ENCODE measurements around the gene MRPL2.

The MRPL2 gene

DNA sequence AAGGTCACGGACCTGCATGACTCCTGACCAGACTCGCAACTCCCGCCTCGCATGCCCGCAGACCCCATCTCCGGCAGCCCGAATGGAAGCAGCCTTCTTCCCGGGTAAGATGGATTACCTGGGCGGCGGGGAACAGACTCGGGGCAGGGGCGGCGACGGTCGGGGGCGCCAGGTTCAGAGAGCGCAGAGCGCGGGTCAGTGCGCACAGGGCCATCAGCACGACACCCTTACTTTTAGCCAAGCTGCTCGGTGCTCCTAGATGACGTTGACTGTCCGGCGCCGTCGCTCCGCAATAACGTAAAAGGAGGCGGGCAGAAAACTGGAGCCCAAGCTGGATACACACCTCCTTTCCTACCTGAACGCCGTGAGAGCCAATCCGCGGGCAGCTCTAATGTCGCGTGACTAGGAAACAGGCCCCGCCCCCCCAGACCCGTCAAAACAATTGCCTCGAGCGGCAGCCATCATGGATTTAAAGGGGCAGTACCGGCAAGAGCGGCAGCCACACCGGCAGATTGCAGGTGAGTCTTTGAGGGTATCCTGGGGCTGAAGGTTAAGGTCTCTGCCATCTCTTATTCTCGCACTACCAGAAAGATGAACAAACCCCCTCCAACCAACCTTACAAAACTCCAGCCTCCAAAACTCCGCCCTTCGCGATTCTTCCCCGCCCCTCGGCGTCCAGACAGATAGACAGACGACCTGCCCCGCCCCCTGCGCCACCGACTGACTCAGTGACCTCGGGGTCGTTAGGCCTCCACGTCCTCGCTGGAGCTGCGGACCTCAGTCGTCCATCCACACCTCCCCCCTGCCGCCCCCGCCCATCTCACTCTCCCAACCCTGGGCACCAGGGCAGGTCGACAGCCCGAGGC is at the start of gene MRPL2, which contains the start of gene KLC4:
Gene MRPL2, minus strand, starts transcription at position 267 of the 866 bp plus-strand sequence. Its CDS starts 53 bp downstream, at position 214.
Gene KLC4, plus strand, starts transcription at position 464 of the 866 bp plus-strand sequence. CDS start 1,705 bp downstream, outside the sequence.
- DNase-seq, result peak; percentile 100

DNA sequence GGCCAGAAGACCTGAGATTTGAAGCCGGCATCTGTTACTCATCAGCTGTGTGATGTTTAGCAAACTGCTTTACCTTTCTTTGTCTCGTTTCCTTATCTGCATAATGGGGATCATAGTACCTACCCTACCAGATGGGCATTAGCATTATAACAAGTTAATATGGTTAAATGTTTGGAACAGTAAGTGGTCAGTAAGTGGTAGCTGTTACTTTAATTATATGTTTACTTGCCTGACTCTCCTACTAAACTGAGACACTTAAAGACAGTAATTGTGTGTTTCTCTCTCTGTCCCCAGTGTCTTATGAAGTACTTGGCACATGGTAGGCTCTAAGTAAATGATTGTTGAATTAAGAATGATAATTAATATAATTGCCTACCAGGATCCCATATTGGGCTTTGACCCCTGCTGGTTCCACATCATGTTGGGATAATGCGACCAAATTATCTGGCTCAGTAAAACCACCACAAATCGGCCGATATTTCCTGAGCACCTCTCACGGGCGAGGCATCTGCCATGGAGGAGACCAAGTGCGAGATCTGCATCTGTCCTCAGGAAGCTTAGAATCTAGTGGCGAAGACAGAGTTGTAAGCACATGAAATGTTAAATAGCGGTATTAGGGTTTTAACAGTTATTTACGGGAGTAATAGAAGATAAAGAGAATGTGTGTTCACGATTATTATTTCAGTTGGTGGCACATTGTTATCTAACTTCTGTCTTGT is 48.3 kb upstream of the MRPL2 start:
- DNase-seq, result no peak

DNA sequence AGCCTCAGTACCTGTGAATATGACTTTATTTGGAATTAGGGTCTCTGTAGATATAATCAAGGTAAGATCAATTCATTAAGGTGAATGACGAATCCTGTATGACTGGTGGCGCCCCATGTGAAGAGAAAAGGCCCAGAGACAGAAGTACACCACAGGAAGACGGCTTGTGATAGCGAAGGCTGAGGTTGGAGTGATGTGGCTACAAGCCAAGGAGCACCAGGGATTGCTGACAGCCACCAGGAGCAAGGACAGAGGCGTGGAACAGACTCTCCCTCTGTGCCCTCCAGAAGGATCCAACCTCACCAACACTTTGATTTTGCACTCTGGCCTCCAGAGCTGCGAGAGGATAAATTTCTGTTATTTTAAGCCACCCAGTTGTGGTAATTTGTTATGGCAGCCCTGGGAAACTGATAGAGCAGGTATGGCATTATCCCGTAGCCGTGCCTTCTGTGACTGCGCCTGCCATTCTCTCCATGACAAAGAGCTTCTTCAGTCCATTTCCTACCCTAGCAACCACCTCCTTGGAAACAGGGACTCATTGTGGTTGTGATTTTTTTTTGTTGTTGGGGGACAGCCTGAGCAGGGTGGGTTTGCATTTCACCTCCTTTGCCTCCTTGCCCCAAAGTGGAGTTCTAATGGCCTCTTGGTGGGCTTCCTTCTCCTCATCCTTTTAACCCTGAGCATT is 46.4 kb upstream of the MRPL2 start:
- DNase-seq, result no peak

DNA sequence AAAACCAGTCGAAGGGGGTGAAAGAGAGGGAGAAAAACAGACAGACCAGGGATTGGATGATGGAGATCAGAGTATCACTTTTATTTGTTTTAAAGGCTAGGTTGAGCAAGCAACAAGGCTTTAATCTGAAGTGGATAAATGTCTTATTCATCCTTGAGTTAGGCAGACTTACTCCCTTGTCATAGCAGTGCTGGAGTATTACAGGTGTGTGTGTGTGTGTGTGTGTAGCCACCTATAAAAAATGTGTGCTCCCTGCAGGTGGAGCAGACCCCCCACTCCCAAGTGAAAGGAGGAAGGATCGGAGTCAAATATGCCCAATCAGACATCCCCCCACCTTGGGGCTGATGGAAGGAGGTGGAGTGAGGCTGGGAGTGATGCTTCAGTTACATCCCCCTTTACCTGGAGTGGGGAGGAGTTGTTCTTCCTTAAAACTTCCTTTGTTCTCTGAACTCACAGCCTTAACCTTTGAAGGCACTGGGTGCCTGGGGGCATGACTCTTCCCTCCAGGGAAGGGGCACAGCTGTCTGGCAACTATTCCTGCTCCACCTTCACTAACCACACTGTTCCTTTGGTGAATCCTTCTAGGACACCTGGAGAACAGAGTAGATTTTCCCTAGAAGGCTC is 44.1 kb upstream of the MRPL2 start:
- no peak for DNase-seq

DNA sequence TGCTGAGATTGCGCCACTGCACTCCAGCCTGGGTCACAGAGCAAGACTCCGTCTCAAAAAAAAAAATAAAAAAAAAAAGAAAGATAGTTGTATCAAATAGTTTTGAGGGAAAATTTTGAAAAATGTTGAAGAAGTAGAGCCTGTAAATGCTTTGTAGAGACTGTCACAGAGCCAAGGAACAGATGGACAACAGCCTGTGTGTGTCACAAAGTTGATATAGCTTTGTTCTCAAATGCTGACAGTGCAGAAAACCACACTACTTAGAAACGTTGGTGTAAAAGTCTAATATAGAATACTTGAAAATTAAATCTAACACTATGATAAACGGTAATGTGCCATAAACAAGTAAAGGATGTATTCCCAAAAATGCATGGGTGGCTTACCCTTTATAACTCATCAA is 42.3 kb upstream of the MRPL2 start:
- no peak for DNase-seq

DNA sequence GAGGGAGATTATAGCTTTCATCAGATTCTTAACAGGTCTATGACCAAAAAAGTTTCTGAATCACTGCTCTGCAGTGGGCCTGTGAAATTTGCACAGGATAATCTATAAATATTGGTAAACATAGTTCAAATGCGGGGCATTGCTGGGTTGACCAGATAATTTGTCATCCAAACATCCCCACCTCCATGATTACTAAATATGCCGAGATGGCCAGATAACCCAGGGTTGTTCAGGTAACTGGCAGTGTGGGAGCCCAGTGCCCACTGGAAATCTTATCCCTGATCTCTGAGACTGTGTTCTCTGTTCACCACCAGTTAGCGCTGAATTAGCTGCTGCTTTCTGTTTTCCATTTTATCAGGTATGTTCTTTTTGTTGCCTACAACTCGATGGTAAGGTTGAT is 38.3 kb upstream of the MRPL2 start:
- DNase-seq, result no peak

DNA sequence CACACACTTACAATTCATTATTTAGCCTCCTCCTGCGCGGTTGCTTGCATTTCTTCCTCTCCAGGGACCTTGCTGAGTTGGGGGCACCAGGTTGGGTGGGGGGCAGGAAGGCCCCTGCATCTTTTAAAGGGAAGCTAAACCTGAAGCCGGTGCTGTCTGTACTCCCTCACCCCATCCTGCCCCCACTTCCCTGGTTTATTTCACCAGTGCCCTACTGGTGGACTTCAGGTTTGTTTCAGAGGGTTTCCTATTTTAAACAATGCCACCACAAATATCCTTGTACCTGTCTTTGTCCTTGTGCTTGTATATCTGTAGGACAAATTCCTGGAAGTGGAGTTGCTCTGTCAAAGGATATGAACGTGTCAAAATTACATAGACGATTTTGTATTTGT is 37.9 kb upstream of the MRPL2 start:
- DNase-seq, result no peak

DNA sequence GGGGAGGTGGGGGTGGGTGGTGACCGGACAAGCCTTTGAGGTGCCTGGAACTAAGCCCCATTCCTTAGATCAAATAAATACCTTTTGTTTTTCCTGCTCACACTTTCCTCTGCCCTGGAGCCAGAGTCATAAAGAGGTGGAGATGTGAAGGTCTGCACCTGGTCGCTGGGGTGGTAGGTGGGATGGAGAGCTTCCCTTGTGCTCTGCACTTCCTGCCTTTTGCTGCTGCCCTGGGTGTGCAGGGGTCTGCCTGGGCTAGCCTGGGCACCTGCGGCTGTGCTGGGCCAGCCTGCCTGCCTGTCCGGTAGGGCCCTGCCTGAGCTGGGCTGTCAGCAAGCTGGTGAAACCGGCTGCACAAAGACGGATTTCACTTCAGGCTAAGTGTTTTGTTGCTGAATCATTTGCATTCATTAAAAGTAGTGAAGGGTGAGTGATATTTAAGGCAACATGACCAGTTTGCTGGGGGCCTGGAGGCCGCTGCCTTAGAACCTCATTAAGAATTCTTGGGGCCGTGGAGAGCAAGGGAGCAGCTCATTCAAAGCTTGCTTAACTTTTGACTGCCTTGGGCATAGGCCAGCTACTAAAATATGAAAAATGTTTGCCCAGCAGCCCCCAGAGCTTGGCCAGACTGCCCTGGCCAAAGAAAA is 37.3 kb upstream of the MRPL2 start:
- no peak for DNase-seq

DNA sequence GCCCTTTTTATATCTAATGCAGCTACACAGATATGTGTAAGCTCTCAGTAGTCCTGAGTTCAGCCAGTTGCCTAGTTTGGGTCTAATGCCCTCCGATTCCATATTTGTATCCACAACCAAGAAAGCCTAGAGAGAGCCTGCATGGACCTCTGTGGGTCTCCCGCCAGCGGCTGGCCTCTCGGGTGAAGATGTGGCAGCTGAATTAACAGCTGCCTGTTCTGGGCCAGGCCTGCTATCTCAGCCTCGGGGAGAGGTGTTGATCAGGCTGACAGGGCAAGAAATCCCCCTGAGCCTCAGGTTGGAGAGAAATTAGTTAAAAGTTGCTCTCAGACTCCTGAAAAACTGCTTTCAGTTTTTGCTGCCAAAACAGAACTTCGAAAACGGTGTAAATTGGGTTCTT is 36.7 kb upstream of the MRPL2 start:
- DNase-seq, result no peak

DNA sequence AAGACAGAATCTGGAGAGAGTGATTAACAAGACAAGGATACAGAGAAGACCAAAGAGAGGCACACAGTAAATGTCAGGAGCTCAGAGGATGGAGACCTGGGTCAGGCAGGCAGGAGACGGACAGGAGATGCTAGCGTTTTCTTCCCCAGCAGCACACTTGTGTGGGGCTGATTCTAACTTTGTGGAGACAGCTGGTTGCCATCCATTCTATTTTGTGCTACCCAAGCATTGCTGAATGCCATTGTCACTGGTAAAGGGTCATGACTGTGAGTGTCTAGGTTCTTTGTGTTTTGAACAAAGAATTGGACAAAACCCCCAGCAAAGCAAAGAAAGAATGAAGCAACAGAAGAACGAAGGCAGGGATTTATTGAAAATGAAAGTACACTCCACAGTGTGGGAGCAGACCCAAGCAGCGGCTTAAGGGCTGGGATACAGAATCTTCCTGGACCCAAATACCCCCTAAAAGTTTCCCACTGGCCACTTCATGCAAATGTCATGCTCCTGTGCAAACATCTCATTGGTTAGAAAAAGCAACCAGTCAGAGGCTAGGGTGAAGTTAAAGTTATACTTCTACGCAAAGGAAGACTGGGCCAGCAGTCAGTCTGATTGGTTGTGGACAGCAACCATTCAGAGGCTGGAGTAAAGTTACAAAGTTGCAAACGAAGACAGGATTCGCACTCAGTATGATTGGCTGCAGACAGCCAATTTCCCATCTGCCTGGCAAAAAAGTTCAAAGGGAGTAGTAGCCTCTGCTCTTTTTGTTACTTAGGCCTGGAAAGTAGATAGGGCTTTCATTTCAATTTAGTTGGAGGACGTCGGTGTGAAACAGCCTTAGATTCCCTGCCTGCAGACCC is 34.4 kb upstream of the MRPL2 start:
- DNase-seq, result peak; percentile 60

DNA sequence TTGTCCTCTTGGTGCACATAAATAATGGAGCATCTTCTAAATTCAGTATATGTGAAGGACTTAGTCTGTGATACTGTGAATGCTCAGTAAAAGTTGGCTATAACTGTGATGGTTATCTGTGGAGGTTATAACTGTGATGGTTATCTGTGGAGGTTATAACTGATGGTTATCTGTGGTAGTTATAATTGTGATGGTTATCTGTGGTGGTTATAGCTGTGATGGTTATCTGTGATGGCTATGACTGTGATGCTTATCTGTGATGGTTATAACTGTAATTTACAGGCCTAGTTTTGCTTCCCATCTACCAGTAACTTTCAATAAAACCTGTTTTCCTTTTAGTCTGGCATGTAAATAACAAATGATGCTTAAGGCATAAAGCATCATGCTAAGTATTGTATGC is 33.4 kb upstream of the MRPL2 start:
- no peak for DNase-seq

DNA sequence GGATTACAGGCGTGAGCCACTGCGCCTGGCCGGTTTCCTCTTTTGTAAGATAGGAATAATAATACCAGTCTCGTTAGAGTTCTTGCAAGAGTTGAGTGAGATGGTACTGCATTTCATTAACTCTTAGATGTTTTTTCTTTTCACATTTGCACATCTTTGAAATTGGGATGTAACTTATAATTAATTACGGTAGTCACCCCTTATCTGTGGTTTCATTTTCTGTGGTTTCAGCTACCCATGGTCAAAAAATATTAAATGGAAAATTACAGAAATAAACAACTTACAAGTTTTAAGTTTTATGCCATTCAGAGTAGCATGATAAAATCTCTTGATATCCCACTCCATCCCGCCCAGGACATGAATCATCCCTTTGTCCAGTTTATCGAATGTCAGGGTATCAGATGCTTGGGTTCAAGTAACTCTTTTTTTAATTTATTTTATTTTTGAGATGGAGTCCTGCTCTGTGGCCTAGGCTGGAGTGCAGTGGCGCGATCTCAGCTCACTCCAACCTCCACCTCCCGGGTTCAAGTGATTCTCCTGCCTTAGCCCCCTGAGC is 32.3 kb upstream of the MRPL2 start:
- no peak for DNase-seq

DNA sequence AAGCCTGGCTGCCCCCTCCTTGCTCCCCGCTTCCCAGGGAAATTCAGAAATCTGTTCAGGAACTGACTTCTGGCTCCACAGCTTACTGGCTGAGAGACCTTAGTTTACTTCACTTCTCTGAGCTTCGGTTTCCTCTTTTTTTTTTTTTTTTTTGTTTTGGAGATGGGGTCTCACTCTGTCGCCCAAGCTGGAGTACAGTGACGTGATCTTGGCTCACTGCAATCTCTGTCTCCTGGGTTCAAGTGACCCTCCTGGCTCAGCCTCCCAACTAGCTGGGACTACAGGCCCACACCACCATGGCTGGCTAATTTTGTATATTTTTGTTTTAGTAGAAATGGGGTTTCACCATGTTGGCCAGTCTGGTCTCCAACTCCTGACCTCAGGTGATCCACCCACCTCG is 31.8 kb upstream of the MRPL2 start:
- DNase-seq, result no peak

DNA sequence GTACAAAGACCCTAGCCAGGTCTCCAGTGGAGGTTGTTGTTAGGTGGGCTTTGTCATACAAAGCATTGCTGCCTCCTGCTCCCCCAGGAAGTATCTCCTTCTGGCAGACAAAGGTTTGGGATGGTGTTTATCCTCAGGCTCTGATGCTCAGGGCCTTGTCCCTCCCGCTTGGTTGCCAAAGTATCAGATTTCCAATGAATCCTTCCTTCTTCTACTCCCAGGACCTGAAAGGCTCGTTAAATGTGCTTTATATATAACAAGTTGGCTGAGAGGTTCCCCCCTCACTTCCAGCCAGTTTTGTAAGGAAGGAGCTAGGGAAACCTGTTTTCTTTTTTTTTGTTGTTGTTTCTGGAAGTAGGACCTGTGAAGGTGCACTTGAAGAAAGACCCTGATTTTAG is 31.3 kb upstream of the MRPL2 start:
- no peak for DNase-seq

DNA sequence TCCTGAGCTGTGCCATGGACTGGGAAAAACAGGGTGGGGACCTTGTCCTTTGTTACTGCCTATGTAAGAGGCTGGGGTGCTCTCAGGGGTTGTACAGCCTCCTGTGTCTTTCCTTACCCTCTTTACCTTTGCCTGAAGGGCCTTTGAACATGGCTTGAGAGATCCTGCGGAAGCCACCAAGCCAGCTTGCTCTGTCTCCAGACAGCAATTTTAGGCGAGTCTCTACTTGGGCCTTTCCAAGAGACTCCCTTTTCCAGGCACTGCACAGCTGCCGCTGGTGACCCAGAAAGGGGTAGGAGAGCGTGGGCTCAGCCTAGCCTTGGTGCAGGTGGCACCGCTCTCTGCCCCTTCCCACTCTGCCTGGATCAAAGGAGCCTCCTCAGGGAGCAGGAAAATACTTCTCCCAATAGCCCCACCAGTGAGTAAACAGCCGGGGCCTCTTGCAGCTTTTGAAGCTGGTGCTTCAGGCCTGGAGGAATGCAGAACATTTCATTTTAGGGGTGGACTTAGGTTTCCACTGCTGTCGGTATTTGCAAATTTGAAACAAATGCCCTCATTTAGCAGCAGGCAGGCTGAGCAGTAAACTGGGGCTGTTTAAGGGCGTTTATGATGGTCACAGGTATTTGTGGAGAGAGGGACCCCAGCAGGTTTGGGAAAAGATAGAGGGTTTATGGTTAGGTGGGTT is 30.8 kb upstream of the MRPL2 start:
- DNase-seq, result no peak

DNA sequence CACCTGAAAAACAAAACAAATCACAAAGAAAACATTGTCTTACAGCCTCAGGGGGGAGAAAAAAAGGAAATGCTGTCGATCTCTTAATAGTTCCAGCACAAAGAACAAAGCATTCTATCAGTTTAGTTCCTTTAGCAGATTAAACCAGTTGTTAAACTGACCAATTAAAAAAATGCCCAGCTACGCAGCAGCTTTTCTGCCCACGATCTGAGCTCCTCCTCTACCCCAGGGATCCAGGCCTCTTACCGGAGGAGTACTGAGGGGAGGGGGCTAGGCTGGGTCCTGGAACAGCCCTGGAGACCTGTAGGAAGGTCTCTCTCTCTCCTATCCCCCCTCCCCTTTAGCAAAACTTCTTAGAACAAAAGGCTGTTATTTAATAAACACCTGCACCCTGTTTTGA is 30.2 kb upstream of the MRPL2 start:
- no peak for DNase-seq

DNA sequence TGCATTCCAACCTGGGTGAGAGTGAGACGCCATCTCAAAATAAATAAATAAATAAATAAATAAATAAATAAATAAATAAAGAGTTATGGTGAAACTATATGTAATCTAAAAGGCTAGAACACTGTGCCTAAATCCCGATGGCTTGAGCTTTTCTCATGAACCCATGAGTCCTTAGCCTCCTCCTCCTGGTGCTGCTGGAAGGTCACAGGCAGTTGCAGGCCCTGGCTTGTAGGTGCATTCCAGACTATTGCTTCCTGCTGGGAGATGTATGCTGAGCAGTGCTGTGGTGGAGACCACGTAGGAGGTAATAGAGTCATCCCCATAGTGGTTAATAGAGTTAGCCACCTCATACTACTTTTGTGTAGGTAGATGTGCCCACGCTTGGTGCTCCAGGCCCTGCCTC is 29.4 kb upstream of the MRPL2 start:
- DNase-seq, result no peak

DNA sequence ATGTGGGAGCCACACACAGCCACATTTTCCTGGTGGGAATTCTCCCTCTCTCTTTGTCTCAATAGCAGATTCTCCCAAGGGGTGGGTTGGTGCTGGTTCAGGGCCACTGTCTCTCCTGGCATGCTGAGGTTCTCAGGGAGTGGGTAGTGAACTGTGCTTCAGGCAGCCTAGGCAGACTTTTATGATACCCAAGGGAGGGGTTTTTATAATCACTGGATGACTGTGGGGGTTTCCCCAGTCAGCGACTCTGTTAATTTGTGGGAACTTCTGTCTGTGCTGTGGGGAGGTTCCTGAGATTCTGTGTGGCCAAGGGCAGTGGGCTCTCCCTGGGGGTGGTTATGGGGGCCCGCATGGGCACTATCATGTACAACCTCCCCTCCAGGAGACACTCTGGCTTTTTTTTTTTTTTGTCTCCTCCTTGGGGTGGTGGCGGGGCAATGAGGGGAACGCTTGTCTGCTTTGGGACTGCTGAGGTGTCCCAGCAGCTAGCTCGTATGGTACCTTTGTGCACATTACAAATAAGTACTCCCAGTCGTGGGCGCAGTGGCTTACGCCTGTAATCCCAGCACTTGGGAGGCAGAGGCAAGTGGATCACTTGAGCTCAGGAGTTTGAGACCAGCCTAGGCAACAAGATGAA is 26.9 kb upstream of the MRPL2 start:
- DNase-seq, result no peak

DNA sequence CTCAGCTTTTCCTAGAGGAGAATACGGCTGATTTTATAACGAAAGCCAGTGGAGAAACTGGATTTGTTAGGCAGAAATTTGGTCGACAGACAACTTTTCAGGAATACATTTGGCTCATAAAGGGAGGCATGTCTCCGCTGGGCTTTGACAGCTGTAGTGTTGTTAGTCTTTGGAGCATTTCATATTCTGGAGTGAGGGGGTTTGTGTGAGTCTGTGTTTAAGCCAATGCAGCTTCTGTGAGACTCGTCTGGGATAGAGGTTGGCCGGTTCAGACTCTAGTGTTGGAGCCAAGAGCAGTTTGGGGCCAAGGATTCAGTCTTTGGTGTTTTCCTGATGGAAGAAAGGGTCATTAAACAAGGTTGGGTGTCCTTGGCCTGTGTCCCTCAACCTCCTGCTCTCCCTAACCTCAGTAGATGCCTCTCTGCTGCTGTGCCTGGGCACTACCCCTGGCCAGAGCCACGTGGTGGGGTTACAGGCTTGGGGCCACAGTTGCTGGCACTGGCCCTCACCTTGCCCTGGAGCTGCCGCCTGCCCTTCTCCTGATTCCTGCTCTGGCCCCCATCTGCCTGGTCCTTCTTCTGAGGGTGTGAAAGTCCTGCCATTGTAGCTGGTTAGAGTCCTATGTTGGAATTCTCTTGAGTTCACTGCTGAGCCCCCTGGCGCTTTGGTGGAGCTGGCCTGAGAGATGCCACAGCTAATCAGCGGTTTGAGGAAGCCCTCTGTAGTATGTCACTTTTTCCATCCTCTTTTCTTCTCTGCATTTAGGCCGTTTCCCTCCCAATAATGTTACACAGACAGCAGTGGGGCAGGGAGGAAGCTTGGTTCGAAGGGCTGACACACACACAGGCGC is 23.8 kb upstream of the MRPL2 start:
- no peak for DNase-seq
